CD14-positive monocyte (primary cell): ENCODE results near the gene LRRC73. TPM values are rescaled to one million over a fixed set of nuclear protein-coding genes. Genes with fewer than 3 reads are reported as not detected.
A peak's percentile ranks its signal among the peaks of the same experiment; 100 is the strongest.

Experiments used
- DNase-seq, 3 donors: peaks; one replicate each; pipeline ENCODE4 v3.0.0-alpha.2; 2011 to 2022
- H2AFZ ChIP-seq: 2 replicates; pipeline ENCODE4 v1.6.0; 2012; ENCODE audit warnings: mild to moderate bottlenecking, low read depth, low read length, inconsistent platforms; ENCODE audit not compliant: insufficient read depth, poor library complexity, severe bottlenecking
- H3K27ac ChIP-seq, 2 donors: 1 replicate in 1 of 2; 2 replicates in 1 of 2; pipeline ENCODE4 v1.5.1; 2012 to 2013; ENCODE audit warnings: low read length in 2 of 2, control low read depth in 1 of 2, inconsistent platforms in 1 of 2, low read depth in 1 of 2, mild to moderate bottlenecking in 1 of 2
- H3K27me3 ChIP-seq, 2 donors: one replicate each; pipeline versions ENCODE4 v1.6.0 to v1.6.1; 2011 to 2013; ENCODE audit warnings: low read length in 2 of 2; ENCODE audit not compliant: control insufficient read depth in 2 of 2, insufficient read depth in 2 of 2
- H3K36me3 ChIP-seq, 2 donors: replicated peaks in 1 of 2; 1 replicate in 1 of 2; 2 replicates in 1 of 2; pipeline versions ENCODE4 v1.5.1 to v1.6.1; 2012 to 2013; ENCODE audit warnings: low read length in 2 of 2, control low read depth in 1 of 2, inconsistent platforms in 1 of 2, mild to moderate bottlenecking in 1 of 2; ENCODE audit not compliant: insufficient read depth in 2 of 2, control insufficient read depth in 1 of 2
- H3K4me1 ChIP-seq, 2 donors: 1 replicate in 1 of 2; 2 replicates in 1 of 2; pipeline versions ENCODE4 v1.5.1 to v1.6.1; 2012 to 2013; ENCODE audit warnings: low read length in 2 of 2, control low read depth in 1 of 2, inconsistent platforms in 1 of 2, mild to moderate bottlenecking in 1 of 2, moderate library complexity in 1 of 2; ENCODE audit not compliant: insufficient read depth in 2 of 2, control insufficient read depth in 1 of 2
- H3K4me2 ChIP-seq: replicated peaks from 2 replicates; pipeline ENCODE3; 2012; ENCODE audit warnings: low read length, moderate library complexity, mild to moderate bottlenecking; ENCODE audit not compliant: poor library complexity, severe bottlenecking; ENCODE audit errors: extremely low read depth
- H3K4me3 ChIP-seq, 3 experiments: fragments of 200-600 bp in 1 of 3; sonication (generic) in 1 of 3; replicated peaks in 1 of 3; 1 replicate in 2 of 3; 2 replicates in 1 of 3; pipeline ENCODE4 v1.5.1; 2011 to 2013; ENCODE audit warnings: low read length in 3 of 3, mild to moderate bottlenecking in 3 of 3, control low read depth in 2 of 3, low read depth in 2 of 3, inconsistent platforms in 1 of 3, moderate library complexity in 1 of 3
- H3K79me2 ChIP-seq: 2 replicates; pipeline ENCODE4 v1.6.0; 2012; ENCODE audit warnings: mild to moderate bottlenecking, control low read depth, inconsistent platforms, low read length, moderate library complexity; ENCODE audit not compliant: insufficient read depth
- H3K9ac ChIP-seq: 2 replicates; pipeline ENCODE4 v1.6.0; 2017; ENCODE audit warnings: low read length, mild to moderate bottlenecking; ENCODE audit not compliant: insufficient read depth, poor library complexity, severe bottlenecking
- H3K9me3 ChIP-seq, 2 donors: replicated peaks in 1 of 2; 1 replicate in 1 of 2; 2 replicates in 1 of 2; pipeline versions ENCODE4 v1.5.1 to v1.6.1; 2012 to 2013; ENCODE audit warnings: low read length in 2 of 2, control low read depth in 1 of 2; ENCODE audit not compliant: control insufficient read depth in 1 of 2, insufficient read depth in 1 of 2
- H4K20me1 ChIP-seq: 2 replicates; pipeline ENCODE4 v1.6.0; 2012; ENCODE audit warnings: mild to moderate bottlenecking, low read length, control low read depth, moderate library complexity; ENCODE audit not compliant: insufficient read depth
- H3K27ac Mint-ChIP-seq, 7 donors: one replicate each; pipeline ENCODE4 v1.8.0; 2020; ENCODE audit warnings: mild to moderate bottlenecking in 7 of 7, mixed read lengths in 7 of 7, moderate library complexity in 6 of 7, inconsistent platforms in 2 of 7
- H3K27me3 Mint-ChIP-seq, 3 donors: one replicate each; pipeline ENCODE4 v1.8.0; 2021 to 2022; ENCODE audit warnings: low read depth in 3 of 3, mild to moderate bottlenecking in 3 of 3, mixed read lengths in 3 of 3, moderate library complexity in 3 of 3, inconsistent platforms in 1 of 3
- H3K36me3 Mint-ChIP-seq, 2 donors: one replicate each; pipeline ENCODE4 v1.8.0; 2020; ENCODE audit warnings: mixed read lengths in 2 of 2, inconsistent platforms in 1 of 2, mild to moderate bottlenecking in 1 of 2
- H3K4me1 Mint-ChIP-seq: one replicate; pipeline ENCODE4 v1.8.0; 2020; ENCODE audit warnings: mild to moderate bottlenecking, mixed read lengths
- H3K4me3 Mint-ChIP-seq, 2 donors: one replicate each; pipeline ENCODE4 v1.8.0; 2020; ENCODE audit warnings: mild to moderate bottlenecking in 2 of 2, mixed read lengths in 2 of 2, moderate library complexity in 1 of 2
- H3K9me3 Mint-ChIP-seq, 7 donors: one replicate each; pipeline ENCODE4 v1.8.0; 2020 to 2022; ENCODE audit warnings: mixed read lengths in 7 of 7, mild to moderate bottlenecking in 6 of 7, moderate library complexity in 6 of 7, inconsistent platforms in 2 of 7
- CTCF ChIP-seq: fragments of 200-600 bp; IDR thresholded peaks from one replicate; pipeline ENCODE4 v1.8.0; 2022; ENCODE audit warnings: antibody characterized with exemption, mild to moderate bottlenecking
- WGBS: methylation state at CpG from one replicate; pipeline ENCODE4 v1.1.5; 2013; ENCODE audit warnings: missing lambda C conversion rate; ENCODE audit not compliant: insufficient coverage; 5-methylcytosine and 5-hydroxymethylcytosine counted together
- intact Hi-C, 2 donors: fragments of 100-400 bp; cut with micrococcal nuclease; formaldehyde crosslinking; loops; one replicate each; pipeline versions ENCODE4 v1.15.0 to v1.15.1; 2023
- polyA plus RNA-seq, 3 donors: library from polyadenylated mRNA; depleted of rRNA in 1 of 3; unstranded in 2 of 3; stranded (reverse) in 1 of 3; fragments of 300-500 nt in 2 of 3; fragments of >200 nt in 1 of 3; fragmentation: Illumina TruSeq in 2 of 3; gene quantifications; 1 replicate in 2 of 3; 2 replicates in 1 of 3; pipeline ENCODE4 v1.2.3, GENCODE V29; 2012 to 2021

LRRC73 gene
- polyA plus RNA-seq, 3 donors = not detected

GRCh38 chr6:43524483-43524961 lies 14.4 kb upstream of the LRRC73 start:
- DNase-seq = no peak
- H3K4me1 ChIP-seq = no peaks in the 10 kb centered on the region
- TF ChIP-seq CTCF = no peak
- intact Hi-C loops = no loop called here
- H3K36me3 Mint-ChIP-seq = peaks cover 0 to 92% of the 10 kb centered on the region in 2 donors
- WGBS = 89% methylated on average over 9 of the region's 10 CpGs
- no peaks in the 10 kb centered on the region for H3K4me1 Mint-ChIP-seq
- H4K20me1 ChIP-seq = no peaks in the 10 kb centered on the region
- H3K27ac ChIP-seq = peak overlapping the region in 1 of 2 donors; percentile 2
- H3K27ac Mint-ChIP-seq = peak overlapping the region in 2 of 7 donors; percentile 10 to 12
- peaks cover 0 to 1% (median 0%) of the 10 kb centered on the region in 3 donors for H3K27me3 Mint-ChIP-seq
- H3K9me3 ChIP-seq = no peaks in the 10 kb centered on the region
- H3K79me2 ChIP-seq = no peaks in the 10 kb centered on the region
- peaks cover 91 to 100% of the 10 kb centered on the region in 2 donors for H3K36me3 ChIP-seq
- H3K27me3 ChIP-seq = no peaks in the 10 kb centered on the region
- H3K4me2 ChIP-seq = no peak overlapping the region
- no peak overlapping the region for H3K9ac ChIP-seq
- H3K9me3 Mint-ChIP-seq = no peaks in the 10 kb centered on the region
- H3K4me3 ChIP-seq = no peak overlapping the region
- no peak overlapping the region for H2AFZ ChIP-seq
- H3K4me3 Mint-ChIP-seq = no peak overlapping the region

GRCh38 chr6:43523284-43523683 lies 13.1 kb upstream of the LRRC73 start:
- Histone ChIP-seq H3K27ac (no peak overlapping the region), H3K4me3 (no peak overlapping the region), H3K4me2 (no peak overlapping the region), H2AFZ (no peak overlapping the region), H3K4me1 (peaks cover 0 to under 1% of the 10 kb centered on the region in 2 donors), H4K20me1 (no peaks in the 10 kb centered on the region), H3K27me3 (no peaks in the 10 kb centered on the region), H3K36me3 (peaks cover 88 to 95% of the 10 kb centered on the region in 2 donors), H3K79me2 (peaks cover 12% of the 10 kb centered on the region), H3K9ac (no peak overlapping the region), H3K9me3 (no peaks in the 10 kb centered on the region)
- Mint-ChIP-seq H3K27me3 (peaks cover 0 to 1% (median 0%) of the 10 kb centered on the region in 3 donors), H3K4me3 (no peak overlapping the region), H3K4me1 (no peaks in the 10 kb centered on the region), H3K36me3 (peaks cover 0 to 85% of the 10 kb centered on the region in 2 donors), H3K9me3 (no peaks in the 10 kb centered on the region), H3K27ac (peak overlapping the region in 1 of 7 donors; percentile 24)
- WGBS = 100% methylated on average over 2 of the region's 3 CpGs
- intact Hi-C loops = no loop called here
- TF ChIP-seq CTCF = no peak
- DNase-seq = no peak
